ENCODE results near the gene CAPN9.

GRCh38 chr1:230772457-230773395 is 25.5 kb downstream of the CAPN9 start:
- TF ChIP-seq CTCF (IDR thresholded peaks at IDR 0.05) (peak in 5 of 6 experiments; percentile 34 to 80 (median 59)), POLR2A (IDR thresholded peaks at IDR 0.05) (no peak)

All from thyroid gland (tissue), 4 donors.